NB4 (cell line): Measurements from ENCODE around the gene ATXN3.

Experiments used
- DNase-seq: peaks from one replicate; pipeline ENCODE4 v3.0.0; 2010; ENCODE audit warnings: low read depth
- H3K4me3 ChIP-seq: one replicate; pipeline ENCODE4 v1.5.1; 2011; ENCODE audit warnings: mild to moderate bottlenecking, low read depth, low read length, moderate library complexity
- MYC ChIP-seq: IDR thresholded peaks from 2 replicates; pipeline ENCODE4 v1.6.1; 2011; ENCODE audit warnings: low read depth, low read length
- POLR2A ChIP-seq: IDR thresholded peaks from 2 replicates; pipeline ENCODE4 v1.6.1; 2011; ENCODE audit warnings: mild to moderate bottlenecking; ENCODE audit not compliant: insufficient read length; ENCODE audit errors: extremely low read depth
- TF ChIP-seq, protein P1 (sequence below): IDR thresholded peaks from 2 replicates; pipeline ENCODE4 v1.6.1; 2011; ENCODE audit warnings: low read depth, low read length
- TF ChIP-seq, protein P2 (sequence below): IDR thresholded peaks from one replicate; pipeline ENCODE4 v1.5.1; 2012; ENCODE audit warnings: low read depth, low read length

ATXN3 gene

DNA sequence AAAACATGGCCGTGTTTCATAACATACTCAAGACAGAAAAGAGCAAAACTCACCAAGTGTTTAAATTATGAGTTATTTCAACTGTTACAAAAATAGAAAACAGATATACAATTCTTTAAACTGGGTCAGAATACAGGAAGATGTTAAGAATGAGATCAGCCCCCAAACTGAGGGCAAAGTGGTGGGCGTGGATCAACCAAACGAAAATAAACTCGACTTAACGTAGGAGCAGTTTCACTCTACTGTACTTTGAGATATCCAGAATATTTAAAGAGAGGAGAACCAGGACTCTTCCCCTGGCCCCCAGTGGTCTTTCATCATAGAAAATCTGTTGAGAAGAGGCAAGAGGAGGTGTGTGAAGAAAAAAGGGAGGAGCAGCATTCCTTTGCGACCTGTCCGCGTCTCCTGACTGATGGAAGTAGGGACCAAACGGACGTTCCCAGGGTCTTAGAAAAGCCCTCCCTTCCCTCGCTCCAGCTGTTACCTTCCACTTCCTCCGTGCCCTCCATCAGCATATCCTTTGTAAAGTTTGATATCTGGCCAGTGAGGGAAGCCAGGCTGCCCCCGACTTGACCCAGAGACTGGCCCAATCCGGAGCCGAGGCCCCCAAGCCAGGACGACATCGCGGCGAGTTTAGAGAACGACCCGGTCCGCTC lies 67.2 kb downstream of the ATXN3 start:
- TF ChIP-seq POLR2A (no peak), MYC (no peak)
- TF ChIP-seq, protein P1, sequence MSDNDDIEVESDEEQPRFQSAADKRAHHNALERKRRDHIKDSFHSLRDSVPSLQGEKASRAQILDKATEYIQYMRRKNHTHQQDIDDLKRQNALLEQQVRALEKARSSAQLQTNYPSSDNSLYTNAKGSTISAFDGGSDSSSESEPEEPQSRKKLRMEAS, result no peak
- TF ChIP-seq, protein P2, sequence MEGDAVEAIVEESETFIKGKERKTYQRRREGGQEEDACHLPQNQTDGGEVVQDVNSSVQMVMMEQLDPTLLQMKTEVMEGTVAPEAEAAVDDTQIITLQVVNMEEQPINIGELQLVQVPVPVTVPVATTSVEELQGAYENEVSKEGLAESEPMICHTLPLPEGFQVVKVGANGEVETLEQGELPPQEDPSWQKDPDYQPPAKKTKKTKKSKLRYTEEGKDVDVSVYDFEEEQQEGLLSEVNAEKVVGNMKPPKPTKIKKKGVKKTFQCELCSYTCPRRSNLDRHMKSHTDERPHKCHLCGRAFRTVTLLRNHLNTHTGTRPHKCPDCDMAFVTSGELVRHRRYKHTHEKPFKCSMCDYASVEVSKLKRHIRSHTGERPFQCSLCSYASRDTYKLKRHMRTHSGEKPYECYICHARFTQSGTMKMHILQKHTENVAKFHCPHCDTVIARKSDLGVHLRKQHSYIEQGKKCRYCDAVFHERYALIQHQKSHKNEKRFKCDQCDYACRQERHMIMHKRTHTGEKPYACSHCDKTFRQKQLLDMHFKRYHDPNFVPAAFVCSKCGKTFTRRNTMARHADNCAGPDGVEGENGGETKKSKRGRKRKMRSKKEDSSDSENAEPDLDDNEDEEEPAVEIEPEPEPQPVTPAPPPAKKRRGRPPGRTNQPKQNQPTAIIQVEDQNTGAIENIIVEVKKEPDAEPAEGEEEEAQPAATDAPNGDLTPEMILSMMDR, result no peak
- DNase-seq, result peak; percentile 62
- H3K4me3 ChIP-seq, result peak overlapping the region; percentile 77

DNA sequence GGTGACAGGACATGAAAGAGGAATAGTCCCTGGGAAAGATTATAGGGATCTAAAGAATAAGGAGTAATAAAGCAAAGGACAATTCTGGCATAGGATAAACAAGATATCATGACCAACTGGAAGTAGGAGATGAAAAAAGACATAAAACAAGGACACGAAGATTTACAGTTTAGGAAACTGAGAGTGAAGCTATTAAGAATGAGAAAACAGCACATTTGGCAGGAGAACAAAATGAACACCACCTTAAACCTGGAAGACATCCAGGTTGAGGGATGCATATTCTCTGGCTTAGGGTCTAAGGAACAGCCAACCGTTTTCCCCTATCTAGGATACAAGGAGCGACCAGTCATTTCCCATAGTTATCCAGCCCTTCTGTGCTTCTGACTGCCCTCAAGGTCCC lies 68.4 kb downstream of the ATXN3 start:
- peak overlapping the region; percentile 77 for H3K4me3 ChIP-seq
- DNase-seq, result no peak
- TF ChIP-seq MYC (no peak), POLR2A (no peak)
- TF ChIP-seq, protein P1, result no peak
- TF ChIP-seq, protein P2, result no peak

DNA sequence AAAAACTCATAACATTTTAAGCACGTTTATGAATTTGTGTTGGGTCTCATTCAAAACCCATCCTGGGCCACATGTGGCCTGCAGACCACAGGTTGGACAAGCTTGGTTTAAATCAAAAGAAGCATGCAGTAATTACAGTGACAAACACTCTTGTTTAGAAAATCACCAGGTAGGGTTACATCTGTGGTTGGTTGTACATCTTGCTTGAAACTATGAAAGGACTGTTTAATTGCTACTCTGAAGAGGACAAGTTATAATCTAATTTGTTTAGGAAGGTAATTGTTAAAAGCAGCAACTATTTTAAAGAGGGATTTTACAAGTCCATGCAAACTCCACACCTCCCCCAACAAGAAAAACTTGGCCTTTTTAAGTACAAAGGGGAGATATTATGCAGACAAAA lies 70.5 kb downstream of the ATXN3 start:
- peak overlapping the region; percentile 25 for H3K4me3 ChIP-seq
- no peak for DNase-seq
- TF ChIP-seq, protein P1, result no peak
- TF ChIP-seq POLR2A, result no peak
- TF ChIP-seq MYC, result no peak
- TF ChIP-seq, protein P2, result no peak

DNA sequence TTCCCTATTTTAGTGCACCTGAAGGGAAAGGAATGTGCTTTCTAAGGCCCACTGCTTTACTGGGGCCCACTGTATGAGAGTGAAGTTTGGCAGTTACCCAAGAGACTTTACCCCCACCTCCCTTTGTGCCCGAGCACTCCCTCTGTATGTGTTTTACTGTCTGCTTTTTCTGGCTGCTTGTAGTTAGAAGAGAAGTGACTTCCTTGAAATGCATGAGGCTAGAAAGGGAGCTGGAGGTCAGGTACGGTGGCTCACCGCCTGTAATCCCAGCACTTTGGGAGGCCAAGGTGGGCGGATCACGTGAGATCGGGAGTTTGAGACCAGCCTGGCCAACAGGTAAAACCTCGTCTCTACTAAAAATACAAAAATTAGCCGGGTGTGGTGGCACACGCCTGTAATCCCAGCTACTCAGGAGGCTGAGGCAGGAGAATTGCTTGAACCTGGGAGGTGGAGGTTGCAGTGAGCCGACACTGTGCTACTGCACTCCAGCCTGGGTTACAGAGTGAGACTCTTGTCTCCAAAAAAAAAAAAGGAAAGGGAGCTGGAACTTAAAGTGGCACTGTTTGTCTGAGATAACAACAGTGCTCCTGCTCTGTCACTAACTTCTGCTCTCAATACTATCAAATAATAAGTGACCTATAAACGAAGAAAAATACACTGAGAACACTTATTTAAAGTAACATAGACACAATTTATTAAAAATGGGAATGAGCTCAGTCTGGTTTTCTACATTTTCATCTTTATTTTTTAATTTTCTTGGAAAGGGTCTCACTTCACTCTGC lies 72.3 kb downstream of the ATXN3 start:
- TF ChIP-seq, protein P2, result no peak
- TF ChIP-seq, protein P1, result no peak
- TF ChIP-seq POLR2A (no peak), MYC (no peak)
- peak; percentile 9 for DNase-seq

DNA sequence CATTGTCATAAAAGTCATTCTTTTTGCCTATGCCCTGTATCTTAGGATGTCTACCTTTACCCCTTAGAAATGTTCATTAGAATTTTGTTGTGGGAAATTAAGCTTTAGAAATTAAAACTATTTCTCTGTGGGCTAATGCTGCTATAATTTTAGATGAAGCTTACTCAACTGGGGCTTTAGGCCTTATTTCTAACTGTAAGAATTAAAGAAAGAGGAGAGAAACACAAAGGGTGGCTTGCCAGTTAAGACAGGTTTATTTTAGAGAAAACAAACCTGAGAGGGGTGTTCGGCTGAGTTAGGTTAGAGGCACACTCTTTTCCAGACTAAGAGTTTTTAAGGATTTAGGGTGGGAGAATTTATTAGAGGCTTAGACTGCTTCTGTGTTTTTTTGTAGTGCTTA lies 72.9 kb downstream of the ATXN3 start:
- TF ChIP-seq POLR2A (no peak), MYC (no peak)
- TF ChIP-seq, protein P1, result no peak
- TF ChIP-seq, protein P2, result no peak
- H3K4me3 ChIP-seq, result no peak overlapping the region
- DNase-seq, result no peak

More for the DNA sequence above, 72.3 kb downstream of the ATXN3 start:
- H3K4me3 ChIP-seq, result no peak overlapping the region
